C4-2B (cell line): ENCODE measurements around the gene ZNF536.

ENCODE experiments used
- H3K27ac ChIP-seq: fragments of 450-650 bp; 2 replicates; pipeline ENCODE4 v1.5.1; 2017
- ZFX ChIP-seq: fragments of 450-650 bp; IDR thresholded peaks from 2 replicates; pipeline ENCODE4 v1.6.1; 2017
- TF ChIP-seq, protein P1 (sequence below): fragments of 450-650 bp; conservative IDR thresholded peaks from 2 replicates; pipeline ENCODE4 v1.5.1; 2017; ENCODE audit warnings: mild to moderate bottlenecking

The ZNF536 gene

DNA sequence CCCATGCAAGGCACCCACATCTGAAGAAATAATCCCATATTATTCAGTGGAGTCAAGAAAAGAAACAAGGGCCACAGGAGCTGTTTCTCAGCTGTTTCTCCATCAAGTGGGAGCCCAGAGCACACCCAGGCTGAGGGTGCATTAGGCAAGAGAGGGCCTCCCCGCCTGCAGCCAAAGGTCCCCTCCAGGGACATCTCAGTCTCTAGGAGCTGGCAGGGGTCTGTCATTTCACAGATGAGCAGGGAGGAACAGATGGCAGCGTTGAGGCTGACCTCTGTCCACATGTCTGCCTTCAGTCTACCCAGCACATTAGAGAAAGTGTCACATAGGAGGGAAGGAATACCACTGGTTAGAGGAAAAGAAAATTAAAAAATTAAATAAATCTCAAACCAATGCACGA lies 157.7 kb downstream of the ZNF536 start:
- TF ChIP-seq, protein P1, sequence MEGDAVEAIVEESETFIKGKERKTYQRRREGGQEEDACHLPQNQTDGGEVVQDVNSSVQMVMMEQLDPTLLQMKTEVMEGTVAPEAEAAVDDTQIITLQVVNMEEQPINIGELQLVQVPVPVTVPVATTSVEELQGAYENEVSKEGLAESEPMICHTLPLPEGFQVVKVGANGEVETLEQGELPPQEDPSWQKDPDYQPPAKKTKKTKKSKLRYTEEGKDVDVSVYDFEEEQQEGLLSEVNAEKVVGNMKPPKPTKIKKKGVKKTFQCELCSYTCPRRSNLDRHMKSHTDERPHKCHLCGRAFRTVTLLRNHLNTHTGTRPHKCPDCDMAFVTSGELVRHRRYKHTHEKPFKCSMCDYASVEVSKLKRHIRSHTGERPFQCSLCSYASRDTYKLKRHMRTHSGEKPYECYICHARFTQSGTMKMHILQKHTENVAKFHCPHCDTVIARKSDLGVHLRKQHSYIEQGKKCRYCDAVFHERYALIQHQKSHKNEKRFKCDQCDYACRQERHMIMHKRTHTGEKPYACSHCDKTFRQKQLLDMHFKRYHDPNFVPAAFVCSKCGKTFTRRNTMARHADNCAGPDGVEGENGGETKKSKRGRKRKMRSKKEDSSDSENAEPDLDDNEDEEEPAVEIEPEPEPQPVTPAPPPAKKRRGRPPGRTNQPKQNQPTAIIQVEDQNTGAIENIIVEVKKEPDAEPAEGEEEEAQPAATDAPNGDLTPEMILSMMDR, result no peak
- TF ChIP-seq ZFX, result no peak
- H3K27ac ChIP-seq, result no peak overlapping the region

DNA sequence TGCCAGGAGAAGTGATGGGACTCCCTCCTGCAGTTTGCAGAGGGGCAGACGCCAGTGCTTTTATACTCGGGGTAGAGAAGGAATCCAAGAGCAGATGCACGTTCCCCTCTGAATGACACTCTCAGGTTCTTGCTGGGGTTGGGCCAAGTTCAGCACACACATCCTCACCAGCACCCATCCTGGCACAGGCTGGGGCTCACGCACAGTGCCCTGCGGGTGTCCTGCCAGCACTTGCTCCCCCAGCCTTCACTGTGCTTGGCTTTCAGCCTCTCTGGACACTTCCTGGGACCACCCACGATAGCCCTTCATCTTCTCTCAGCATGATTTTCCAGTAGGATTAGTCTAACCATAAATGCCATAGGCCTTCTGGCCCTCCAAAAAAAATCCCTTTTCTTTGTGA lies 158.6 kb downstream of the ZNF536 start:
- H3K27ac ChIP-seq, result no peak overlapping the region
- TF ChIP-seq ZFX, result no peak
- TF ChIP-seq, protein P1, result no peak

DNA sequence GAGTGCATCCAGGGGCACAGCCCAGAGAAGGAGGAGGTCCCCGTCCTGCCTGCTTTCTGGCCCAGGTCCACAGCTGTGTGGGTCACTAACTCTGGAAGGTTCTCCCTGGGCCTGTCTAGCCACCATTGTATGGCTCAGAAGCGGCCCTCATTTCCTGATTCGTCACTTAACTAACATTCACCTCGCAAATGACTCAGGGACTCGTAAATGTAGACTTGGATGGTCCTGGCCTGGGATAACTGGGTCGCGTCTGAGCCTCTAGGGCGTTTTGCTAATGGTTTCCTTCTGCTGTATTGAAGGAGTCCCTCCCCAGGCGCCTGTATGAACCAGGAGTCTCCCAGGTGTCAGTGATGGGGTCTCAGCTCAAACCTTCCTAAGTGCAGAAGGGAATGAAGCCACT lies 162.8 kb downstream of the ZNF536 start:
- no peak overlapping the region for H3K27ac ChIP-seq
- TF ChIP-seq ZFX, result no peak
- TF ChIP-seq, protein P1, result no peak

DNA sequence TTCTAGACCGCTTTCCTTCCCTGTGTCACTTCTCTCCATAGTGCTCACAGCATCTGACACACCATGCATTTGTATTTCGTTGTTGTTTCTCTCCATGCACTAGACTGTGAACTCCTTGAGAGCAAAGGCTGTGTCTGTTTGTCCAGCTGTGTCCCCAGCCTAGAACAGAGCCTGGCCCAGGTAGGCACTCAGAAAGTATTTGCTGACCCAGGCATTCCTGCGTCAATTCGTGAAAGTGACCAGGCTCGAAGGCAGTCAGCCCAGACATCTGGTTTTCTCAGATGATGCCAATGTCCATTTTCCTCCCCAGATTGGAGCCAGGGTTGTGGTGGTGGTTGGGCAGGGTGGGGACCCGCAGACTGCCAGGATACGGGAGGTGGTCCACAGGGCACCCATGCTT lies 164.8 kb downstream of the ZNF536 start:
- no peak for TF ChIP-seq ZFX
- TF ChIP-seq, protein P1, result no peak
- H3K27ac ChIP-seq, result no peak overlapping the region

DNA sequence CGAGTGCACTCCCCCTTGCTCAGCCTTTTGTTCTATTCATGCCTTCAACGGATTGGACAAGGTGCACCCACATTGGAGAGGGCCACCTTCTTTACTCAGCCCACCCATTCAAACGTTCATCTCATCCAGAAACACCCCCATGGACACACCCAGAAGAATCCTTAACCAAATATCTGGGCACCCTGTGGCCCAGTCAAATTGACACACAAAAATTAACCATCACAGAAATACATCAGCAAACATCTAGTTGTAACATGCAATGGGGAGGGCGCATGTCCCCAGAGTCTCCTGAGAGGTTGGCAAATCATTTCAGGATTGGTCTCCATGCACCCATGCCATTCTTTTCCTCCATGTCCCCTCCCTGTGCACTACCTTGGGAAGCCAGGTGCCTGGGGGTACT lies 167.1 kb downstream of the ZNF536 start:
- H3K27ac ChIP-seq, result no peak overlapping the region
- no peak for TF ChIP-seq ZFX
- TF ChIP-seq, protein P1, result no peak

DNA sequence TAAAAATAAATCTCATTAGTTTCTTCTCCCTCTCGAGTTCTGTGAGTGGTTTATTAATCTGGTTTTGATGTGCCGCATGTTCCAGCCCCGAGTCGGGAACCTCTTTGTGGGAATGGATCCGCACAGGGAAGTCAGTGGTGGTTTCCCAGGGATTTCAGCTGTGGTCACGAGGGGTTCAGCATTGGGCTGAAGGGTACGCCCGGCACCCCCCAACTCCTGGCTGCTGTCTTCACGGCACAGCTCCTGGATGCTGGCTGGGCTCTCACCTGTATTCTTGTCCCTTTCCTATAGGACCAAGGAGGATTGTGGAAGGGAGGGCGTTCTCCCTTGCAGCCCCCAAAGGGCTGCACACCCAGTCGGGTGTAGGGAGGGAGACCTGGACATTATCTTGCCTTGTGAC lies 167.8 kb downstream of the ZNF536 start:
- no peak for TF ChIP-seq ZFX
- TF ChIP-seq, protein P1, result no peak

DNA sequence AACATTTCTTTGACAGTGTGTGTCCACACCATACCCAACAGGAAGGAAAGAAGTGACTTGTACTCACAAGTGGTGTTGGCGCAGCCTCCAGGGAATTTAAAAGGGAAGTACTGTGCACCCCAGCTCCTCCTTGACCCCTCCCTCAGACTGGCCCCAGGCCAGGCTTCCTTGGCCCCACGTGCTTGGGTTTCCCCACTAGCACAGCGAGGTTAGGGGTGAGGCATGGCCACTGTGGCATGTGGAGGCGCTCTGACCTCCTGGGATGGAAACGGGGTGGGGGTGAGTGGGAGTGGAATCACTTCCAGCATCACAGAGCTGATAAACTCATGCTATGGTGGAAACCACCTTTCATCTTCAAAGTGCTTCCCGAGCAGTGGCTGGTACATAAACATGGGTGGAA lies 168.6 kb downstream of the ZNF536 start:
- no peak overlapping the region for H3K27ac ChIP-seq
- TF ChIP-seq, protein P1, result no peak
- no peak for TF ChIP-seq ZFX

More for the DNA sequence above, 167.8 kb downstream of the ZNF536 start:
- H3K27ac ChIP-seq, result no peak overlapping the region
